Stimulated activated CD8-positive, alpha-beta memory T cell treated with anti-CD3 and anti-CD28 coated beads, Interleukin-15, amount 100 ng/mL, for 48 hours (primary cell): Measurements from ENCODE around the gene RAMACL.
"Not testable (repeated sequence)": the region's sequence is repeated elsewhere in the genome, so short reads cannot be mapped to it uniquely, and the experiment has no call there.

Experiments used
- DNase-seq, 2 donors: peaks; one replicate each; pipeline ENCODE4 v3.0.0-alpha.2; 2020; ENCODE audit warnings: low read depth in 2 of 2

The RAMACL gene

DNA sequence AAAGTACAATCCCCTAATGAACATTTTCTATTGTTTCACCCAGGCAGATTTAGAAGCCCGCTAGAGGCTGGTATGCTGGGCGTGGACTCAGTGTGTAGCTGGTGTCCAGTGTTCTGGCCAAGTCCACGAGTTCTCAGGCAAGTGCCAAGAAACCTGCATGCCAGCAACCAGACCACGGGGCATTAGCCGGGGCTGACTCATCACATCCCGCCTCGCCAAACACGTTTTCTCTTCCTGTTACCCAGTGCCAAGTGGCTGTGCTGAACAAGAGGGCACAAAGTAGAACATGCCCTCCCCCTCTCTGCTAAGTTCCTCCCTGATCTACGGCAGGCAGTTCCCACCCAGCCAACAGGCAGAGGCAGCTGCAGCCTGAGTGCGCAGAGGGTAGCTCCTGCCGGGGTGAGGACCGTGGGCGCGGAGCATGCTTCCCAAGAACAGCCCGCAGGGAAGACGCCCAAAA is 29.6 kb downstream of the RAMACL start:
- DNase-seq, result no peak

DNA sequence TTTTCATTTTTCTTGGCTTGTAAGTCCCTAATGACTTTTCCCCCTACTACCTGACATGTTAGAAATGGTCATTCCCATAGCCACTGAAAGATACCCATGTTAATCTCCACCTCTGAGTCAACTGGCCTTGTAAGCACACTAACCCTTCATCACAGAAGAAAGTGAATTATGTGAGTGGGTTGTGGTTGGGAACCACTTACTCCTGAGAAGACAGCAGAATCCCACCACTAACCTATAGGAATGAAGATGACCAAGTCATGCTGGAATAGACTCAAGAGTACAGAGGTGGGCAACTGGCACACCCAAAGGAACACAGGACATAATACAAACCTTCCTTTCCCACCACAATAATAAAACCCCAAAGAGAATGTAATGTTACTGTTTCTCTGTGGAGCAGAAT is 30.1 kb downstream of the RAMACL start:
- DNase-seq, result no peak

DNA sequence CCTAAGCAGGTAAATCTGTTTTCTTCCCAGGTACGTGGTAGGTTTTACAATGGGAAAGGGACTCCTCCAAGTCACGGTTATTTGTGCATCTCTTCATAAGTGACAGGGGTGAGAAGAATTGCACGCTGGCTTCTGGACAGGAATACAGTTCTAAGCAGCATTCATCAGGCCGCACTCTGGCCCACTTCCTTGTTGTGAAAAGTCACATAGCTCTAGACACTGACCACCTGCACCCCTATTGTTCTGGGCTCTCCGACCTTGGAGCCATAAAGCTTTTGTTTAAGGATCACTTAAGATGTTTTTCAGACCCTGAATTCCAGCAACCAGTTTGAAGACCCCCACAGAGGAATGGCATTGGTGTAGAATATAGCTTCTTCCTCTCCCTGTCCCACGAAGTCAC is 31.4 kb downstream of the RAMACL start:
- DNase-seq, result no peak

DNA sequence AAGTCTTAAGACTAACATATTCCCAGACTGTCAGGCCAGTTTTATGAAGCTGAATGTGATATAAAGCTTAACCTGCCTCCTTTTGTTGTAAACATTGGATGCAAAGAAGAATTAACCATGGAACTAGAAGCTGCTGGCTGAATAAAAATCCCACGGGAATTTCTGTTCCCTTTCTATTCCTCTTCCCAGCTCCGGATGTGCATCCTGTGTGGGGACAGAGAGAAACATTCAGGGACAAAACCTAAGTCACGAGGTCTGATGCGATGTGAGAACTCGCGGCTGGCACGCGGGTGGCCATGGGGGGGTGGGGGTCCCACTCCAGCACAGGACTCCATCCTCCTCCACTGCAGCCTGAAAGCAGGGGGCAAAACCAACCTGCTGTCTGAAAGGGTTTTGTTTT is 32.2 kb downstream of the RAMACL start:
- DNase-seq, result no peak

DNA sequence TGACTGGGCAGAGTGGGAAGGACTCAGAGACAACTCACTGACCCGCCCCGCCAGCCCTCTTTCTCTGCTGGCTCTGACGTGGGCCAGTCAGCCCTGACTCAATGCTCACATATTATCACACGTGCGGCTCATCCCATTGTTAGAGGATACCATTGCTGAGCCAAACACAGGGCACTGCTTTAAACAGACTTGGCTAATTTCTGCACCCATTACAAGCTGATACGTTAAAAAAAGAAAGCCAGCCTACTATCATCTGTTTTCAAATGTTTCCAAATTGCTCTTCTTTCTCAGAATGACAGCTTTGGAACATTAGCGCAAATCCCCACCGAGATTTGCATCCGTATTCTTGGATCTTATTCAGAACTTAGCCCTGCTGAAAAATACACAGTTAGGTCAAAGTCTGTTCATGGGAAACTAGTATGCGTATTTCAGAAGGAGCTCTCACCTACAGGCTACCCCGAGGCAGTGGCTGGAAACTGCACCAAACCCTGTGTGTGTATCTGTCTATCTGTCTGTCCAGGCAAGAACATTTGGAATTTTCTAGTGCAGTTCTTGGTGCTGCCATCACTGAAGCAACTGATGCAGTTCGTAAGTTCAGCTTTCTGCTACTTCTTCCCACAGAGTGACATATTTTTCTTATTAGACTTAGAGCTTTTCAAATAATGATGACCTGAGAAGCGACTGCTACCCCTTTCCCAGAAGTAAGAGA is 32.8 kb downstream of the RAMACL start:
- no peak for DNase-seq

DNA sequence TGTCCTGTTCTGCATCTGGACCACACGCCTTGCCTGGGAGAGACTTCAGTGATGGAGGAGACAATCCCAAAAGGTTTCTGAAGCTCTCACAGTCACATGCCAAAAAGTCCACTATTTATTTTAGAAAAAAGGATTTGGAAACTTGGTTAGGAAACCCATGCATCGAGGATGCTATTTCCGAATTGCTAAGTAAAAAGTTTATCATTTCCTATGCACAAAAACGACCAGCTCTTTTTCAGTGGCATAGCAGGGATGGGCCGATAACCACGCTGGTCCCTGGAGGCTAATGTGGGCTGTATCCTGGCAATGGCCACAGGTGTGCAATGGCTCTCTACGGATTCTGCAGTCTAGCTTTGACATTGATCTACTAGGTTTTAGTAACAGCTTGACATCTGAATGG is 33.9 kb downstream of the RAMACL start:
- DNase-seq, result no peak

DNA sequence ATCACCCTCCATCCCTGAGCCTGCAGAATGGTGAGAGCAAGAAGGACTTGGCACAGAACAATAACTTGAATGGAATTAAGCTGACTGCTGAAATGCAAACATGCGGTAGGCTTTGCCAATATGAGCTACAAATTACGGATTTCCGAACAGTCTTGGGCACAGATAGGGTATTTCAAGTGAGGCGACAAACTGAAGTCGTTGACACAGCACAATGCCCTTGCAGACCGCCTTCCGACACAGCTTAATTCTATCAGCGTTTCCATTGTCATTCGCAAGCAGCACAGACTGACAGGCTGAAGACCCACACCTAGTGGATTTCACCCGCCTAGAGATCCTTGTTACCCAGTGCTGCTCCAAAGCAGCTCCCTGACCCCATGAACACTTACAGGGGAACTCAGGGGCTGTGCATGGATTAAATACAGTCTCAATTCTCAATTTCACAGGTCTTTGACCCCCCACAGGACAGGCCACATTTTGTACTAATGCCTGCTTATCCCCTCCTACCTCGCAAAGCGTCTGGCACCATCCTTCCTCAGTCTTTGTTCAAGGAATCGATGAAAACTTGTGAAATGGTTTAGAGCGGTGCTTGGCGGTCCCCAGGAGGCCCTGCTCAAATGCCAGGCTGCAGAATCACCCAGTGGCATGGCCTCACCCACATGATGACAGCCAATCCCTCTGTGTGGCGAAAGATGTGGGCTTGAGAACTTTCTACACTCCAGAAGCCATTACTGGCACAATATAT is 34.6 kb downstream of the RAMACL start:
- DNase-seq, result no peak

DNA sequence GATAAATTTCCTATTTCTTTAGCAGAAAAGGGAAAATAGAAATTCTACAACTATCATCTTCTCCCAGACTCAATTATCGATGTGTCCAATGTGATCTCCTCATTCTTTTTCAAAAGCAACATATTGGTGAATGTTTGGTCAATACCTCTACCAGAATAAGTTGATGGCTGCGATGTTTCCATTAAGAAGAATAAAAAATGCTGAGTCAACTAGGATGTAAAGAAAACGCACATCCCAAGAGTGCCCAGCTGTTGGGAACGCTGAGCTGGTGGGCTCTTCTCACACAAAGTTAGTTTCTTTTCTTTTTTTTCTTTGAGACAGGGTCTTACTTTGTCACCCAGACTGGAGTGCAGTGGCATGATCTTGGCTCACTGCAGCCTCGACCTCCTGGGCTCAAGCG is 39.8 kb downstream of the RAMACL start:
- no peak for DNase-seq

DNA sequence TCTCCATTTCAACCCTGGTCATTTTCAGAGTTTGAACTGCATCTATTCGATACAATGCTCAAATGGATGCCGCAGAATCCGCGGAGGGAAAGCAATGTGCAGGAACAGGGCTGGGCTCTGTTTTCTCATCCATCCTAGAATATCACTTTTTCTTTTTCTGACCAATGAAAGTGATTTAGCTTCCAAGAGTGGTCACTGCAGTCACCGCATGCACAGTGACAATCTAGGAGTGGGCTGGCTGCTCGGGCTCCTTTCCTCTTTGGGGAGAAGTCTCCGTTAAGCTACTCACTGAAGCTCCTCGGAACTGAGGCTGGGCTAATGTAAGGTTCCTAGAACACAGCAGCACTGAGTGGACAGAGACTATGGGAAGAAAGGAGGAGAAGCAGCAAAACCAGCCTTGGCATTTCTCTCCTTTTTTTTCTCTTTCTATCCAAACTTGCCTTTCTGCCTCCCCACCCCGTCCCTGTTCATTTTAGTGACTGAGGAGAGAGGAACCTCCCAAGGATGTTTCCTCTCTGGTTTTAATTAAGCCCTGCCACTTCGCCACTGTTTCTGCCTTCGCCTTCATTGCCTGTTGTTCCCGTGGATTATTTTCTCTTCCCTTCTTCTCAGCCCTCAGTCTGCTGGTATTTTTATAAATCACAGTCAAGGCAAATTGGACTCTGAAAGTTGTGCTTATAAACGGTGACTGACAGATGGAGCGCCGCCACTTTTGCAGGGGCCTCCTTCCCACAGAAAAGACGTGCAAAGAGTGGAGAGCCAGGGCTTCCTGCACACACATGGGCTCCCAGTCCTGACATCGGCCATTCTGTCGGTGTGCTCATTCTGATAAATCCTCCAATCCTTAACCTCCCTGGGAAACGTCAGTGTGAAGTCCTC is 41.1 kb downstream of the RAMACL start:
- no peak for DNase-seq

DNA sequence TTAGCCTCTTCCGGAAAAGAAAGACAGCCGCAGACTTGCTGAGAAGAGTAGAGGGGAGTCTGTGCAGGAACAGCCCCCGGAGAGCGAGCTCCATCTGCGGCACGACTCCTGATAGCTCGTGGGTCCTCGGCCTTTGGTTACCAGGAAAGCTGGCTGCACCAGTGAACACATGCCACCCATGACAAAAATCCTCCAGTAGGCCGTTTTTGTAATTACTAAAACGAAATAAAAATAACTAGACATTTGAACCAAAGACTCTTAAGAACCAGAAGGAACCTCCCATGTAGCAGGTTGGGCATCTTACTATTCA is 42.2 kb downstream of the RAMACL start:
- DNase-seq, result no peak

DNA sequence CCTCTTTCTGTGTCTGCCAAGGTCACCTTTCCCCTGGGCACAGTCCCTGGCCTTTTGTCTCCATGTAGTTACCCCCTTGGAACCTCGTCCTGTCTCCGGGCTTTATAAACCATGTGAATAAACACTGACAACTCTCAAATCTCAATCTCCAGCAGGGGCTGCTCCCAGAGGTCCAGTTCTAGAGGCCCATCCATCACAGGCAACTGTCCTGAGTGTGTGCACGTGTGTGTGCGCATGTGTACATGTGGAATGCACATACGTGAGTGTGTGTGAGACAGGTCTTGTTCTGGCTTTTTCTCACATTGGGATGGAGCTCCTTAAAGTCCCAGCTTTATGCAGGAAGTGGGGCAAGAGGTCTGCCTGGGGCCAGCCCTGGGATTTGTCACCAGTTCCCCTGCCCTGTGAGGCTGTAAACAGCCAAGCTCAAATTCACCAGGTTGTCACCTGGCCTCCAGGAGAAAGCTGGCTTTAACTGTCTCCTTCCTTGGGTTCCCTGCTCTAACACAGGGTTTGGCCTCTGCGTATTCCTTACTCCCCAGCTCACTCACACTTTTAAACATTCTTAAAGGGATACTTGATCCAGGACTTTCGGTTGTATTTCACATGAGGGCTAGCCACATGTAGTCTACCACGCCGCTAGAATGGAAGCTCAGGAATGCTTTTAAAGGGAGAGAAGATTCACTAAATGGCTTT is 42.7 kb downstream of the RAMACL start:
- no peak for DNase-seq

DNA sequence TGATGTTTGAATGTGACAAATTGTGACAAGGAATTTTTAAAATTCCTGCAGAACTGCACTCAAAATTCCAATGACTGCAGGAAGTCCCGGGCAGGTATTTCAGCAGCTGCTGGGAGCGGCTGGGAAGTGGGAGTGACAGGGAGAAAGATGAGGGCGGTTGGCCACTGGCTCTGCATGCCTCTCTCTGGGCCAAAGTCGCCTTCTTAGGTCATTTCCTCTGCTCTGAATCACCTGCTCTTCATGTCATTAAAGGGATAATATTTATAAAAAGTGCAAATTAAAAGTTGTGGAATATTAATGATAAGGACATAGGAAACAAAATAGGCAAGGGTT is 43.9 kb downstream of the RAMACL start:
- DNase-seq, result no peak

DNA sequence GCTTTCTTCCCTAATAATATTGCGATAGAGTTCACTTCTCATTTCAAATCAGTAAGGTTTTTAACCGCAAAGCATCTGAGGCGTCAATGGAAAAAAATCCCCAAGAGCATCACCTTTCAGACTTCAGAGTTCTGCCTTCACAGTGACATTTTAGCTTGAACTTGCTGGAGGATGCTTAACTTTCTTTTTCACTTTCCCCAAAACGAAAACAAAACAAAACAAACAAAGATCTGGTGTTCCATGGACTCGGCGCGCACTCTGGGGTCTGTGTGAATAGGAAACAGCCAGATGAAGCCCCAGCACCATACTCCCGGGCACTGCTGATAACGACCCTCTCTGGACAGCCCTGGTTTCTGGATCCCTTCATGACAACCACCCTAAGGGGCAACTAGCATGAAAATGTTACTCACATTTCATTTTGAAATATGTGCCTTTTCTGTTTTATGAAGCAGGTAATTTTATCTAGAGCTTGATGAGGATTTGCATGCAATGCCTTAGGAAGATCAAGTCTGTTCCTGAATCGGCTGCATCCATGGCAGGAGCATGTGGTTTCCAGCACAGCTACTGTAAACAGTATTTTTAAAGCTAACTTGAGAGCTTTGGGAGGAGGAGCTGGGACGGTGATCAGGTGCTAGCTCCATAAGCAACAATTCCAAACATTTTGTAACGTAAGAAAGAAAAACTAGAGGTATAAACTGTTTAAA is 44.5 kb downstream of the RAMACL start:
- no peak for DNase-seq

DNA sequence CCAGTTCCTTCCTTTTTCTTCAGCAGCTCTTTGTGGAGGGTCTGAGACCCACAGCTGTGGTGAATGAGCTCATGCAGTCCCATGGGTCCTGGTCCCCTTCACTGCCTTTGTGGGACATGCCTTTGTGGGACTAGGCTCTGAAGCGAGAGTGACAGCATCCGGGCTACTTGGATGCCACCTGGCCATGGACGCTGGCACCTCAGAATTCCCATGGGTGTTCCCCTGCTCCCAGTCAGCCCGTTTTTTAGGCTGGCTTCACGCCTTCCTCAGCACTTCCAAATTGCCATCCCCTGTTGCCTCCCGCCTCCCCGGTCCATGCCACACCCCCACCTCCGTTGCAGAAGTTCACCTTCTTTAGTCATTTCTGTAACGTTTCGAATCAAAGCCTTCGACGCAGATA is 45.1 kb downstream of the RAMACL start:
- DNase-seq, result no peak

DNA sequence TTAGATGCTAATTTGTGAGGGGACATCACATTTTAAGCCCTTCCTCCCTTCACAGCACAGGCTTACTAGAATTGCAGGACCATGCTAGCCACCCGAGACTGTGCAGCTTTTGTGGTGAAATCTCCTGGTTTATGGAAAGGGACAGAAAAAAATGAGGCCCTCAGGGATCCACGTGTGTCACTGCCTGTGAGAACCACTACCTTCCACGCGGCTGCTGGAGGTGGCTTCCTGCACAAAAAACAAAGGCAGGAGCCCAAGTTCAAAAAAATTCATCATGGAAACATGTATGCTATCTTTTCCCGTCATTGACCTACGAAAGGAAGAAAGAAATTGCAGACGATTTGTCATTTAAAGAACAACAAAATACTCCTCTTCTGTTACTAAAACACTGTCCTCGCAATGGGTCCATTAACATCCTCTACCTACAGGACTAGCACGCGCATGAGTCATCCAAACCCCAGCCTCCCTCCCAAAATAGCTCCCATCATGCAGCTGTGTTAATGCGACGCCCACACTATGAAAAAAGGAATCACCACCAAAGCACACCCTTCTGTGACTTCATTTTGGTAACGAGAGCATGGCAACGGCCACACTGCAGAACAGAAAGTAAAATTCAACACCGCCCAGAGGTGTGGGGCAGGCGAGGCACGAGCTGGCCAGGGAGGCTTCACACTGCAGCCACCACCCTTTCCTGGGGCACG is 45.7 kb downstream of the RAMACL start:
- DNase-seq, result peak; percentile 45 to 51

DNA sequence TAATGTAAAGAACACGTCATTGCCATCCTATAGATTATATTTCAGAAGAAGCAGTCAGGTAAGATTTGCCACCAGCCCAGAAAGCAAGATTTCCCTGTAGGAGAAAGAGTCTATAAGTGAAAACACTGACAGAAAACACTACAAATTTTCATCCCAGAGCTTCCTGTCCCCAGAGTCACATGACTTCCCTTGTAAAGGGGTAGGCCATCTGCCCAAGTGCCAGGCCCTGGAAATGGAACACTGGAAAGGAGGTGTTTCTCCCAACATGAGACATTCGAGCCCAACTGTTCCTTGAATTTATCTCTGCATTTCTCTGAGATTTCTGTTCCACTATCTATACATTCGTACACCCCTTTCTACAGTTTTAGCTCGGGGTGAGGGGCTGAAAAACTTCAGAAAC is 46.9 kb downstream of the RAMACL start:
- DNase-seq, result no peak

DNA sequence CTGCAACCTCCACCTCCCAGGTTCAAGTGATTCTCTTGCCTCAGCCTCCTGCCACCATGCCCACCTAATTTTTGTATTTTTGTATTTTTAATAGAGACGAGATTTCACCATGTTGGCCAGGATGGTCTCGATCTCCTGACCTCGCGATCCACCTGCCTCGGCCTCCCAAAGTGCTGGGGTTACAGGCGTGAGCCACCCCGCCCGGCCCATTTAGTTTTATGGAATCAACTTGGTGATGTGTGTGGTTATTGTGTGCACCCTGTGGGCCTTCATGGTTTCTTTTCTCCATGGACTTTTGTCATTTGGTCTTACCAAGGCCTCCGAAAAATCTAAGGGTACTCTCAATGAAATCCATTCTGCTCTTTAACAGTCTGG is 47.5 kb downstream of the RAMACL start:
- DNase-seq, result not testable (repeated sequence)

DNA sequence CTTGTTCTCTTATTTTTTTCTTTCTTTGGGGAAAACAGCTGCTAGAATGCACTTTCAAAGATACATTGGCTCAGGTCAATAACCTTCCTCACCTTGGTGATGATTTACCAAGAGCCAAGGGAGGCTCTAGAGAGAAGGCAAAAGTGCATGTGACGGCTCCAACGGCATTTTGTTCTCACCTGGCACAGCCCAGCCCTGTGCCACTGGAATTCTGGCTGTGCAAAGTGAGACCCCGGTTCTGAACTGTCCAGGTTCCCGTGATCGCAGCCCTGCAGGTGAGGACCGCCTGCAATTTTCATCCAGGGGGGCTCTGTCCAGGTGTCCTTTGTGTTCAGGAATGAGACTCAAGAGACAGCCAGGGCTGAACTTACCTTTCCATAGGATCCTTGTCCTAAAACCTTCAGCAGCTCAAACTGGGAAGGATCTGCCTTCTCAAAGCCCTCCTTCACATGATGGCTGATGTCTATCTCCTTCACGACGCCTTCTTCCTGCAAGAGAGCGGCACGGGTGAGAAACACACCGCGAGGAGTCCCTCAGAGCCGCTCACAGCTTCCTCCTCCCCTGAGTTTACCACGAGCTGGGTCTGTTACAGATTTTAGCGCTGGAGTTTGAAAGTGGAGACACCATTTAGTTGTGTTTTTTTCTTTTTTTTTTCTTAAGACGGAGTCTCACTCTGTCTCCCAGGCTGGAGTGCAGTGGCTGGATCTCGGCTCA is 48.0 kb downstream of the RAMACL start:
- DNase-seq, result no peak

DNA sequence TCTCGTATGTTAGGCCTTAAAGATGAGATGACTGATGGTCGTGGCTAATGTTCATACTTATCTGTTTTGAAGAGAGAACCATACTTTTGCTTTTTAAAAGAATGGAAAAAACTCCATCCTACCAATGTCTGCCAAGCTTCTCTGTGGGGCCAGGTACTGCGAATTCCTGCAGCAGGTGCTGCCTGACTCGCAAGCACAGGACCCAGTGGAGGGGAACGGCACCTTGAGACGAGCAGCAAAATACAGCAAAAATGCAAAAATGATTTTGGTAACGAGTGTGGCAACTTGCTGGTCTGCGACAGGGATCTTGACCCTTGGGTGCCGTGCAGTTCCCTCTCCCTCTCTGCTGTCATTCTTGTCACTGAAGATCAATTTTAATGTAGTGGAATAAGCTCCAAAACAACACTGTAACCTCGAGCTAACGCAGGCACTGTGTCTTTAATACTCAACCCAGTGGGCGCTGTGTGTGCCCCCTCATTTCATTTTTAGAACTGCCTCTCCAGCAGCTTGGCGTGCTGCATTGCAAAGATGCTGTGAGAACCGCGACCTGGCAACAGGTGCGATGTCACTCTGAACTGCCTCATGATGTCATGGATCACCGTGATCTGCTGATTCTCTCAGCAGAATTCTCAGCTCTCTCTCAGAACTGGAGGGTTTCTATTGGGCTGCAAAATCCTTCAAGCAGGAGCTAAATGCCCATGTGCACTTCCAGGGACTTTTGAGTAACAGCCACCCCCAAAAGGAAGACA is 51.6 kb downstream of the RAMACL start:
- DNase-seq, result no peak
